Activated CD8-positive, alpha-beta T cell treated with anti-CD3 and anti-CD28 coated beads for 36 hours (primary cell): ENCODE measurements around the gene AP1S1. TPM values are rescaled to one million over a fixed set of nuclear protein-coding genes. Genes with fewer than 3 reads are reported as not detected.

Experiments used
- ATAC-seq: fragments of 200-7000 bp; cut with Tn5 transposase; one replicate; pipeline ENCODE4 v1.10.0; 2021; ENCODE audit warnings: mild to moderate bottlenecking, moderate library complexity
- CTCF ChIA-PET: fragments of 350-600 bp; sonication (Branson Sonifier 250); formaldehyde crosslinking; loops from one replicate; lab custom pipeline; 2021; ENCODE audit warnings: antibody characterized with exemption; lab: Charles Lee
- POLR2A ChIA-PET: fragments of 350-600 bp; sonication (Branson Sonifier 250); formaldehyde crosslinking; loops from one replicate; lab custom pipeline; 2021; ENCODE audit warnings: antibody characterized with exemption; lab: Charles Lee
- DNase-seq: peaks from one replicate; pipeline ENCODE4 v3.0.0-alpha.2; 2020
- H3K27ac Mint-ChIP-seq: one replicate; pipeline ENCODE4 v1.8.0; 2021; ENCODE audit warnings: mild to moderate bottlenecking, mixed read lengths
- H3K27me3 Mint-ChIP-seq: one replicate; pipeline ENCODE4 v1.8.0; 2021; ENCODE audit warnings: mixed read lengths
- H3K36me3 Mint-ChIP-seq: one replicate; pipeline ENCODE4 v1.8.0; 2021; ENCODE audit warnings: low read depth, mixed read lengths
- H3K4me1 Mint-ChIP-seq: one replicate; pipeline ENCODE4 v1.8.0; 2021; ENCODE audit warnings: low read depth, mixed read lengths
- H3K4me3 Mint-ChIP-seq: one replicate; pipeline ENCODE4 v1.8.0; 2021; ENCODE audit warnings: mild to moderate bottlenecking, moderate library complexity, mixed read lengths
- H3K9me3 Mint-ChIP-seq: one replicate; pipeline ENCODE4 v1.8.0; 2021; ENCODE audit warnings: mixed read lengths
- intact Hi-C: fragments of 100-400 bp; cut with micrococcal nuclease; formaldehyde crosslinking; loops from one replicate; pipeline ENCODE4 v1.10.0; 2022
- total RNA-seq, 2 experiments: library from RNA; stranded (reverse); gene quantifications; one replicate each; pipeline ENCODE4 v1.2.3, GENCODE V29; 2021
- TF ChIP-seq, protein P1 (sequence below): fragments of 200-600 bp; IDR thresholded peaks from one replicate; pipeline ENCODE4 v1.8.0; 2022; ENCODE audit warnings: antibody characterized with exemption, mild to moderate bottlenecking

AP1S1 gene
- total RNA-seq, 2 experiments from 2014 or later, result 35.6 to 39.5 TPM

DNA sequence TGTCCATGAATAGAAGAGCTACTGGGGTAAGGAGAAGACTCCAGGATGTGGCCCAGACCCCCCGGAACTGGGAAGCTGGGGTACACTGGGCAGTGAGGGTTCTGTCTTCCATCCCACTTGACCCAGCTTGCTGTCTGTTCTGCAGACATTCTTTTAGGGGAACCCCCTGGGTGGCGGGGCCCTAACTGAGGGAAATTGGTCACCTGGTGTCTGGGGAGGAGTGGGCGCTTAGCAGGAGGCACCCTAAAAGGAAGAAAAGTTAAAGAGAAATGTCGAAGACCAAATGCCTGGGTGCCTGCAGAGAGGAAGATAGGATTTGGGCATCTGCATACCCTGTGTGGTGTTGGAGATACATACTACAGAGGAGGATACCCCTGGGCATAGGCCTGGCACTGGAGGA lies 1.0 kb downstream of the AP1S1 start:
- ATAC-seq (no peak), DNase-seq (no peak)
- Mint-ChIP-seq H3K27me3 (peaks cover 3% of the 10 kb centered on the region), H3K4me1 (peaks cover 10% of the 10 kb centered on the region), H3K9me3 (peaks cover 3% of the 10 kb centered on the region), H3K36me3 (peaks cover 15% of the 10 kb centered on the region), H3K4me3 (peak overlapping the region; percentile 80), H3K27ac (no peak overlapping the region)
- ChIA-PET POLR2A (interaction anchor here (0.7 kb wide), 1 partner anchor 9 kb away, joined by 3 read pairs; no protein-coding TSS in a partner anchor), CTCF (interaction anchor here (0.9 to 4.1 kb wide), 5 partner anchors 11 to 62 kb away, joined by 4 to 18 read pairs (median 7); partner anchors contain the start of genes PLOD3, SERPINE1 and ZNHIT1)
- intact Hi-C loops, result no loop called here
- TF ChIP-seq, protein P1, sequence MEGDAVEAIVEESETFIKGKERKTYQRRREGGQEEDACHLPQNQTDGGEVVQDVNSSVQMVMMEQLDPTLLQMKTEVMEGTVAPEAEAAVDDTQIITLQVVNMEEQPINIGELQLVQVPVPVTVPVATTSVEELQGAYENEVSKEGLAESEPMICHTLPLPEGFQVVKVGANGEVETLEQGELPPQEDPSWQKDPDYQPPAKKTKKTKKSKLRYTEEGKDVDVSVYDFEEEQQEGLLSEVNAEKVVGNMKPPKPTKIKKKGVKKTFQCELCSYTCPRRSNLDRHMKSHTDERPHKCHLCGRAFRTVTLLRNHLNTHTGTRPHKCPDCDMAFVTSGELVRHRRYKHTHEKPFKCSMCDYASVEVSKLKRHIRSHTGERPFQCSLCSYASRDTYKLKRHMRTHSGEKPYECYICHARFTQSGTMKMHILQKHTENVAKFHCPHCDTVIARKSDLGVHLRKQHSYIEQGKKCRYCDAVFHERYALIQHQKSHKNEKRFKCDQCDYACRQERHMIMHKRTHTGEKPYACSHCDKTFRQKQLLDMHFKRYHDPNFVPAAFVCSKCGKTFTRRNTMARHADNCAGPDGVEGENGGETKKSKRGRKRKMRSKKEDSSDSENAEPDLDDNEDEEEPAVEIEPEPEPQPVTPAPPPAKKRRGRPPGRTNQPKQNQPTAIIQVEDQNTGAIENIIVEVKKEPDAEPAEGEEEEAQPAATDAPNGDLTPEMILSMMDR, result no peak

DNA sequence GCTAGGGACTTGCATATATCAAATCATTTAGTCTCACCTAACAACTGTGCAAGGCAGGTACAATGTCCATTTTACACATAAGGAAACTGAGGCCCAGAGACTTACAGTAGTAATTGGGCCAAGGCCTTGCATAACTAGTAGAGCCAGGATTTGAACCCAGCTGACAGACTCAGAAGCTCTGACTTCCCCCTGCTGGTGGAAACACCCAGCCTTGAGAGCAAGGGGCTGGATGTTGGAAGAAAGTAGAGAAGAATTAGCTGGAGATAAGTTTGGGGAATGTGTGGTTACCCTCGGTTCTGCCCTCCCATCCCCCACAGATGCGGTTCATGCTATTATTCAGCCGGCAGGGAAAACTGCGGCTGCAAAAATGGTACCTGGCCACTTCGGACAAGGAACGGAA lies 2.0 kb downstream of the AP1S1 start:
- intact Hi-C loops, result no loop called here
- POLR2A ChIA-PET, result interaction anchor here (0.9 to 1.4 kb wide), 2 partner anchors 10 to 15 kb away, joined by 3 to 4 read pairs; partner anchors contain the start of gene VGF
- H3K36me3 Mint-ChIP-seq, result peaks cover 19% of the 10 kb centered on the region

DNA sequence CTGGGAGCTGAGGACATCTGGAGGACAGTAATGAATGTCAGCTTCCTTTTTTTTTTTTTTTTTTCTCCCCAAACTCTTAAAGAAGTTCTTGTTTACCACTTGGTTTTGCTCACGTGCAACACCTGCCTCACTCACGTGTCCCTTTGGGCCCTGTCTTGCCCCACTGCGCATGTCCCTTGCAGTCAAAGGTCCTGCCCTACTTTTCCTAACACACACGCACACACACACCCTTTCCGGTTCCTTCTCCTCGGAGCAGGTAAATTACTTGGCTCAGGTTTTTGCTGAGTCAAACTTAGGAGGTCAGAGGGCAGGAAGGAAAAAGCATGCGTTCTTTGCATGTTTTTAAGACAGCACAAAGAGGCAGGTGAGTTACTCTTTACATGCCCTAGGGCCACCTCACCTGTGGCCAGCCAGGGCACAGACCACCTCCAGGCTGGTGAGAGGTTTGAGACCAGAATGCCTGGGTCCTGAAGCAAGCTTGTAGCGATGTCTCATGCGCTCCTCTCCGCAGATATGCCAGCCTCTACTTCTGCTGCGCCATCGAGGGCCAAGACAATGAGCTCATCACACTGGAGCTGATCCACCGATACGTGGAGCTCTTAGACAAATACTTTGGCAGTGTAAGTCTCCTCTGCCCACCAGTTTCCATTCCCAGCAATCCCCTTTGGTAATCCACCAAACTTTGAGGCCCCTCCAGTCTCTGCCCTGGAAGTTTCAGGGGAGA lies 2.8 kb downstream of the AP1S1 start:
- CTCF ChIA-PET, result interaction anchor here (0.8 to 4.1 kb wide), 8 partner anchors 11 to 144 kb away, joined by 3 to 23 read pairs (median 5); partner anchors contain the start of gene SERPINE1
- TF ChIP-seq, protein P1, result no peak
- no peak for DNase-seq
- Mint-ChIP-seq H3K4me1 (peaks cover 10% of the 10 kb centered on the region), H3K36me3 (peaks cover 22% of the 10 kb centered on the region), H3K9me3 (peaks cover 3% of the 10 kb centered on the region), H3K27ac (no peak overlapping the region), H3K4me3 (no peak overlapping the region), H3K27me3 (peaks cover 3% of the 10 kb centered on the region)
- no peak for ATAC-seq
- intact Hi-C loops, result no loop called here
- POLR2A ChIA-PET, result interaction anchor here (0.9 to 1.4 kb wide), 2 partner anchors 9 to 14 kb away, joined by 3 to 4 read pairs; partner anchors contain the start of gene VGF

More for the DNA sequence above, 2.0 kb downstream of the AP1S1 start:
- Mint-ChIP-seq H3K9me3 (peaks cover 3% of the 10 kb centered on the region), H3K4me3 (no peak overlapping the region), H3K27ac (no peak overlapping the region), H3K4me1 (peaks cover 10% of the 10 kb centered on the region), H3K27me3 (peaks cover 1% of the 10 kb centered on the region)
- TF ChIP-seq, protein P1, result no peak
- CTCF ChIA-PET, result interaction anchor here (1.4 to 4.1 kb wide), 5 partner anchors 12 to 61 kb away, joined by 4 to 23 read pairs (median 18); partner anchors contain the start of genes PLOD3, SERPINE1 and ZNHIT1
- ATAC-seq, result no peak
- DNase-seq, result no peak

- Mint-ChIP-seq H3K4me3 (no peak overlapping the region), H3K9me3 (no peaks in the 10 kb centered on the region), H3K27me3 (peaks cover 9% of the 10 kb centered on the region), H3K4me1 (peaks cover 16% of the 10 kb centered on the region), H3K27ac (no peak overlapping the region), H3K36me3 (peaks cover 22% of the 10 kb centered on the region)
- POLR2A ChIA-PET, result no interaction called here
- ATAC-seq (no peak), DNase-seq (no peak)
- TF ChIP-seq, protein P1, result no peak
- intact Hi-C loops, result no loop called here
- CTCF ChIA-PET, result interaction anchor here (1.7 to 2.1 kb wide), 2 partner anchors 16 kb away, joined by 5 to 7 read pairs; no protein-coding TSS in a partner anchor
Measured at GRCh38 chr7:101159696-101160674, 5.7 kb downstream of the AP1S1 start.
